Measurements from ENCODE around the gene SLC12A8. TPM values are rescaled to one million over a fixed set of nuclear protein-coding genes. Genes with fewer than 3 reads are reported as not detected.
A peak's percentile ranks its signal among the peaks of the same experiment; 100 is the strongest.

The SLC12A8 gene
- total RNA-seq, 1 donor from 2014 or later, result 0.20 TPM

GRCh38 chr3:125140818-125141595, 71.5 kb downstream of the SLC12A8 start:
- no peak for DNase-seq (ENCODE audit: low read depth, low spot score)

GRCh38 chr3:125140011-125140817, 72.3 kb downstream of the SLC12A8 start:
- no peak for DNase-seq (ENCODE audit: low read depth, low spot score)

- DNase-seq (ENCODE audit: low read depth, low spot score), result no peak
Measured at GRCh38 chr3:125139386-125139785, 73.2 kb downstream of the SLC12A8 start.

- DNase-seq (ENCODE audit: low read depth, low spot score), result no peak
Measured at GRCh38 chr3:125137358-125138033, 75.1 kb downstream of the SLC12A8 start.

GRCh38 chr3:125136966-125137357, 75.6 kb downstream of the SLC12A8 start:
- DNase-seq (ENCODE audit: low read depth, low spot score), result no peak

- DNase-seq (ENCODE audit: low read depth, low spot score), result no peak
Measured at GRCh38 chr3:125136515-125136914, 76.0 kb downstream of the SLC12A8 start.

GRCh38 chr3:125134952-125135351, 77.6 kb downstream of the SLC12A8 start:
- DNase-seq (ENCODE audit: low read depth, low spot score), result no peak

GRCh38 chr3:125132815-125133214, 79.7 kb downstream of the SLC12A8 start:
- no peak for DNase-seq (ENCODE audit: low read depth, low spot score)

GRCh38 chr3:125129512-125129997, 83.0 kb downstream of the SLC12A8 start:
- no peak for DNase-seq (ENCODE audit: low read depth, low spot score)

GRCh38 chr3:125128861-125129501, 83.6 kb downstream of the SLC12A8 start:
- no peak for DNase-seq (ENCODE audit: low read depth, low spot score)

GRCh38 chr3:125126323-125126722, 86.2 kb downstream of the SLC12A8 start:
- DNase-seq (ENCODE audit: low read depth, low spot score), result no peak

GRCh38 chr3:125125821-125126245, 86.7 kb downstream of the SLC12A8 start:
- no peak for DNase-seq (ENCODE audit: low read depth, low spot score)

- peak; percentile 5 for DNase-seq (ENCODE audit: low read depth, low spot score)
Measured at GRCh38 chr3:125123451-125124305, 88.9 kb downstream of the SLC12A8 start.

- no peak for DNase-seq (ENCODE audit: low read depth, low spot score)
Measured at GRCh38 chr3:125121246-125122010, 91.1 kb downstream of the SLC12A8 start.

GRCh38 chr3:125120379-125121122, 92.0 kb downstream of the SLC12A8 start:
- no peak for DNase-seq (ENCODE audit: low read depth, low spot score)

- DNase-seq (ENCODE audit: low read depth, low spot score), result no peak
Measured at GRCh38 chr3:125119752-125120378, 92.7 kb downstream of the SLC12A8 start.

GRCh38 chr3:125118600-125118999, 93.9 kb downstream of the SLC12A8 start:
- DNase-seq (ENCODE audit: low read depth, low spot score), result no peak

- DNase-seq (ENCODE audit: low read depth, low spot score), result no peak
Measured at GRCh38 chr3:125117631-125118191, 94.8 kb downstream of the SLC12A8 start.

Data from pulmonary artery endothelial cell (primary cell).